CD4-positive, alpha-beta T cell treated with Interleukin-1 beta for 1 hour (primary cell): Measurements from ENCODE around the gene ALK.

Experiments used
- DNase-seq, 2 donors: peaks; one replicate each; pipeline ENCODE4 v3.0.0-alpha.2; 2020 to 2022

ALK gene

GRCh38 chr2:29603341-29603740 is 318.0 kb downstream of the ALK start:
- no peak for DNase-seq

GRCh38 chr2:29601872-29602271 is 319.5 kb downstream of the ALK start:
- DNase-seq, result no peak

DNA sequence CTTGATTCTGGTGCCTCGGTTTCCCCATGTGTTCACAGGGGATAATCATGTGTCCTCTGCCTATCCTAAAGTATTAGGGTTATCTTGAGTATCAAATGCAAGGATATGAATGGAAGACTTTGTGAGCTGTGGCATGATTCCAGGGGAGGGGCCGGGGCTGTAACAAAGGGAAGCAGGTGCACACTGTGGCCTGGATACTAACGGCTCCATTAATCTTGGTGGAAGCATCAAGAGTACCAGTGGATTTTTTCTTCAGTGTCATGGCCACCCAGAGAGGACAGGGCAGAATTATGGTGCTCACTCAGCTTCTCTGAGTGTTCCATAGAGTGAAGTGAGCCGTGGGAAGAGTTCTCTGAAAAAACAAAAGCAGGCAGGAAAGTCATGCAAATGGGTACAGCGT is 320.1 kb downstream of the ALK start:
- DNase-seq, result no peak

DNA sequence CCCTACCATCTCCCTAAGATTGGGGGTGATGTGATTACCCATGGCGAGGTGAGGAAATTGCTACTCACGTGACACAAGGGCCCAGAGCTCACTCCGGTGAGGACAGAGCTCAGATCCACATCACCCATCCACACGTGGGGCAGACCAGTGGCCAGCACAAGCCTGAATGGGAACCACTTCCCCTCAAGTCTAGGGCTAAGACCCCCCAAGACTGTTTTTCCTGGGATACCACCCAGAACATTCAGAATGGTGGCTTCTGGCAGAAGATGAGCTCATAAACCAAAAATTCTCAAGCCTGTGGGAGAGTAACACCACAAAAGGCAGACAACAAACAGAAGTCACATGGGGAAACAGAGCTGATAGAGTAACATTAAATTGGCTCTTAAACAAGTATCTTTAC is 321.4 kb downstream of the ALK start:
- no peak for DNase-seq

GRCh38 chr2:29598978-29599377 is 322.4 kb downstream of the ALK start:
- DNase-seq, result no peak

- no peak for DNase-seq
Observed at GRCh38 chr2:29597035-29597434, 324.4 kb downstream of the ALK start.

DNA sequence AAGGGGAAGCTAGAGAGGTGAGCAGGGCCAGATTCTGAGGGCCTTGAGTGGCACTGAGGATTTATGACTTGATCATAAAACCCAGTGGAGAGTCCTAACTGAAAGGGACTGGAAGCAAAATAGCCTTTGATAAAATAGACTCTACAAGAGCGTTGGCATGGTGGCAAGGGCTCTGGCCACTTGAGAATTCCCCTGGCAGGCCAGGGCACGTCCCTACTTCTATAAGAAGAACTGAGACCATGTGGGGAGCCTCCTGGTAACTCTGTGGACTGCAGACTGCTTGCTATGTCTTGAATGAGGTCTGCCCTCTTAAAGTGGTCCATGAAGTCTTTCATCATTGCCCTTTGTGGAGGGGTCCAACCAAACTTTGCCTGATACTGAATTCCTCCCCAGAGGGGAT is 324.8 kb downstream of the ALK start:
- DNase-seq, result no peak

GRCh38 chr2:29591600-29591999 is 329.8 kb downstream of the ALK start:
- DNase-seq, result no peak

GRCh38 chr2:29590211-29590610 is 331.2 kb downstream of the ALK start:
- no peak for DNase-seq

DNA sequence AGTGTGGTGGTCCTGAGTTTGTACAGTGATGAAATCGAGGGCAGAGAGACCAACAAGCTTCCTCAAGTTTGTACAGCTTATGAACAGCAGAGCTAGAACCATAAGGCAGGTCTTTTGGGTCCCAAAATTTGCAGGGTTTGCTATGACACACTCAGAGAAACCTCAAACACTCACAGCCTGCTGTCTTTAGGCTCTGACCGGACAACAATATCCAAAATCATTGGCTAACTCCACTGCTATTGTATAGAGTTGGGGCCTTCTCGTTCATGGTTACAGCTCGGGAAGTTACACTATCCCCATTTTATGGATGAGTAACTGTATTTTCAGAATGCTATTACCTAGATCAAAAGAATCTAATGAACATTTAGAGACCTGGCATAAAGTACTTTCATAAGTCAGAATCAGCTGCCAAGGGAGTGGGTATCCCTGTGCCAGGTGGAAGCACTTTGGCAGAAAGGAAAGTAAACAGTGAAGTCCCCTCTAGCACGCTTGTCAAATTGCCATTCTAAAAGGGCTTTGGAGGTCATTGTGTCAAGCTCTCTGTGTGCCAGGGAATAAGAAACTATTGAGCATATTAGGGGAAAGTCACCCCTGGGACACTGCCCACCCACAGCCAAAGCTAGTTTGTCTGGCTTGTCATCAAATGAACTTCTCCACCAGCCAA is 331.8 kb downstream of the ALK start:
- no peak for DNase-seq

- DNase-seq, result no peak
Observed at GRCh38 chr2:29587402-29588190, 333.8 kb downstream of the ALK start.

GRCh38 chr2:29586919-29587318 is 334.5 kb downstream of the ALK start:
- DNase-seq, result no peak

DNA sequence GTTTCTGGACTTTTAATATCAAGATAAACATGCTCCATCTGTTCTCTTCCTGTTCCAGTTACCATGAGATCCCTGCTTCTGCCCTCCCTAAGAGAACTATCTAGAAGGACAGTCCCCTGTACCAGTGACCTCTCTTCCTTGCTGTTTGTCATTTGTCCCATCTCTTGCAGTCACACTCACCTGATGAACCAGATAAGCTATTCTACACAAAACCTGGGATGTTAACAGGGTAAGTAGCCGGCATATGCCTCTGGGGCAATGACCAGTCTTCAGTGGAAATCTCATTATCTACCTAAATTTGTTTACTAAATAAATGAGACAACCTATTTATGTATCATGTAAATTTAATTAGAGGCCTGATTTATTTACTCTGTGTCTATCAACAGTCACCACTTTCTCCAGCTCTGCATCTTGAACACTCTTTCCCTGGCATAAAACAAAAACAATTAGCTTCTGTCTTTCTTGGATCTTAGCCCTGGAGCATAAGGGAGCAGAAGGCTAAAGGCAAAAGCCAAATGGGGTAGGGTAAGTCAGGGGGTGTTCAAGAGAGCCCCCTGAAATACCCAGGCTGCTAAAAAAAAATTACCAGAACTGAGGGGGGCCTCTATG is 337.7 kb downstream of the ALK start:
- DNase-seq, result no peak

- no peak for DNase-seq
Observed at GRCh38 chr2:29583104-29583503, 338.3 kb downstream of the ALK start.

GRCh38 chr2:29582062-29582461 is 339.3 kb downstream of the ALK start:
- DNase-seq, result no peak

DNA sequence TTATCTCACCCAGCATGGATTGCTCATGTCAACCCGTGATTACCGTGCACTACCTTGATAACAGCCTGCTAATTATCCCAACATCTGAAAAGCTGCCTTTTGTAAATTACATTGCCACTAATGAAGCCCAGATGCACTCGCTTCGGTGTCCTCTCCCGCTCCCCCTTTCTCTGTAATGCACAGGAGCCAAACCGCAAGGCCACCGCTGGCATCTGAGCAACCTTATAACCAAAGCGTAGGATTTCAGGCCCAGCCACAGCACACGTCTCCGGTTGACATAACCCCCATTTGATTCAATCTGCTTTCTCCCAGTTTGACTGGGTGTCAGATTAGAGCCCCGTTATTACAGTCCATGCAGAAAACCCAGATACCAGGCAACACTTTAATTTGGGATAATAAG is 341.2 kb downstream of the ALK start:
- DNase-seq, result no peak

DNA sequence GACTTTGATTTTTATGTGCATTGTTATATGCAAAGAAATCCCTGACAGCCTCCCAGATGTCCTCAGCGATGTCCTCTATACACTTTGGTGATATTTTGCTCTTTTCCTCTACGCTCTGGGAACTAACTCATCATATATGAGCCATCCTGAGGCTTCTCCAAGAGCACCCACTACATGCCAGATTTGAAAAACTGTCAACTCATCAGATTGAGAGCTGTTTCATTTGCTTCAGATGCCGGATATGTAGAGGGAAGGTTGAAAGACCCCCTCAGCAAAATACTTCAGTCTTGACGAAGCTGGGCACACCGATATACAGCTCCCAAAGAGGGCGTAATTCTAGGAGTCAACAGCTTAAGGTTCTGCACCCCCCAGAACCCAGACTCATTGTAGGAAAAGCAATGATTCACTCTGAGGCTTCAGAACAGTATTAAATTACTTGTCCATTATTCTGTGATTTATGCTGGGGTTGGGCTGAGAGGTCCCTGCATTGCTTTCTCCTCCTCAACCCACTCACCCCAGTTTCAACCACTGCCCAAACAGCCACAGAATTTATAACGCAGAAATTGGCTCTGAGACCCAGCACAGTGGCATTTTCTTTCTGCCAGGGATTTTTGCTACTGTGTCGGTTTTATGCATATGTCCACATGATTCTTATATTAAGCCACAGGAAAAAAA is 341.8 kb downstream of the ALK start:
- DNase-seq, result no peak

GRCh38 chr2:29578084-29578598 is 343.2 kb downstream of the ALK start:
- DNase-seq, result no peak

DNA sequence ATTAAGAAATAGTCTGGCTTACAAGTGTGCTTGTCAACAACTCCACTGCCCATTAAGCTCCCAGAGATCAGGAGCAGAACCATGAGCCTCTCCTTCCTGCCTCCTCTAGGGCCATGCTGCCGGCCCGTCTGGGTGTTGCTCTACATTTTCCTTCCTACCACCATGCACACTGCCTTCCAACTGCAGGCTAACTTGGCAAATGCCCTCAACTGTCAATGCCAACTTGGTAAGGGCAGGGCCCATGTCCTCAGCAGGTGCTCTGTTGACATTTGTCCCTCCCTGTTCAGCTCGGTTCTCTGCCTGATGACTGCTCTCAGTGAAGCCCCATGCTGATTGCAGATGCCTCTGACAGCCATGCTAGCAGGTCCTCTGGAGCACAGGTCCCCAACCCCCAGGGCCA is 345.2 kb downstream of the ALK start:
- no peak for DNase-seq

DNA sequence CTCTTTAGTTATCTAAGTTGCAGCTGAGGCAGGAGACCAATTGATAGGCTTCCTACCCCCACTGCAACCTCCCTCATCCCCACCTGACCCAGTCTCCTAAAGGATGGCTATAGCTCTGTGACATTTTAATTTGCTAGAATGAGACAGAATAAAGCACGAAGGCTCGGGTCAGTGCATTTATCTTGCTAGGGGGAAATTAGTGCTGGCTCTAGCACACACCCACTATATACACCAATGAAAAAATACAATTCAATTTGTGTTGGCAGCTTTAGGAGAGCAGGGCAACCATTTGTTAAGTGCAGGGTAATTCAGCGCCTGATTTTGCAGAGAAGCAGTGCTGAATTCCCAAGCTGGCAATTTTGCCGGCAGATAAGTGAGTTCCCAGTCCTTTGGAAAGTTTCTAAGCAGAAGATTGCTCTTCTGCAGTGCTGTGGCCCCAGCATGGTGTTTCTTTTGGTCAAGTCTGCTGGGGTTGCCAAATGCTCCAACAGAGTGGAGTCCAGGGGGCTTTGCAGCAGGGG is 346.0 kb downstream of the ALK start:
- DNase-seq, result no peak

- DNase-seq, result no peak
Observed at GRCh38 chr2:29573612-29574011, 347.8 kb downstream of the ALK start.

DNA sequence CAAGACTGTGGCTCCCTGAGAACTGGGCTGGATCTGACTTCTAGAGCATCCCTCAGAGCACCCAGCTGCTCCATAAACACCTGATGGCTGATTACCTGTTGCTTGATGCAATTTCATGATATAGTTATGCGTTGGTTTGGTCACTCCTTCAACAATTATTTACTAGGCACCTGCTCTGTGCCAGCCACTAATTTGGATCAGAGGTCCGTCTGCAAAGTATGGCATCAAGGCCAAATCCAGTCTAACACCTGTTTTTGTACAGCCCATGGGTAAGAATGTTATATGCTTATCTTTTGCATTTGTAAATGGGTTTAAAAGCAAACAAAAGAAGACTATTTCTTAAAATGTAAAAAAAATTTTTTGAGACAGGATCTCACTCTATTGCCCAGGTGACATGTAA is 348.2 kb downstream of the ALK start:
- no peak for DNase-seq

- no peak for DNase-seq
Observed at GRCh38 chr2:29570539-29570938, 350.8 kb downstream of the ALK start.
